A673 (cell line): ENCODE measurements around the gene ESAM. TPM values are rescaled to one million over a fixed set of nuclear protein-coding genes. Genes with fewer than 3 reads are reported as not detected.

Experiments
- Bru-seq: library from RNA; stranded (reverse); fragments of 400-500 nt; gene quantifications from one replicate; lab custom pipeline; 2021; lab: Mats Ljungman, UMichigan
- BruChase-seq, 2 experiments: library from RNA; stranded (reverse); fragments of 400-500 nt; gene quantifications; one replicate each; lab custom pipeline; 2021; lab: Mats Ljungman, UMichigan
- BruUV-seq: library from RNA; stranded (reverse); fragments of 400-500 nt; replicated peaks from 2 replicates; lab custom pipeline; 2021; lab: Mats Ljungman, UMichigan
- CTCF ChIA-PET: fragments of 300-600 bp; sonication (Branson Sonifier 250); formaldehyde crosslinking; loops from one replicate; lab custom pipeline; 2022; ENCODE audit warnings: antibody characterized with exemption; lab: Charles Lee
- POLR2A ChIA-PET: fragments of 300-600 bp; sonication (Branson Sonifier 250); formaldehyde crosslinking; loops from one replicate; lab custom pipeline; 2022; ENCODE audit warnings: antibody characterized with exemption; ENCODE audit not compliant: low non-redundant PET; lab: Charles Lee
- DNase-seq: peaks from one replicate; pipeline ENCODE4 v3.0.0-alpha.2; 2015; ENCODE audit warnings: low spot score
- H3K27ac ChIP-seq: fragments of 200-600 bp; sonication (generic); 2 replicates; pipeline ENCODE4 v1.5.1; 2016; ENCODE audit warnings: mixed run types, low read depth, mild to moderate bottlenecking, mixed read lengths, antibody characterized with exemption, low read length; ENCODE audit not compliant: poor library complexity, severe bottlenecking
- H3K27me3 ChIP-seq: fragments of 200-600 bp; sonication (generic); replicated peaks from 2 replicates; pipeline ENCODE4 v1.6.1; 2017; ENCODE audit warnings: mixed run types, low read depth, mild to moderate bottlenecking, mixed read lengths, antibody characterized with exemption, low read length; ENCODE audit not compliant: insufficient read depth, poor library complexity
- H3K36me3 ChIP-seq: fragments of 200-600 bp; sonication (generic); 2 replicates; pipeline ENCODE4 v1.6.1; 2016; ENCODE audit warnings: mixed run types, mild to moderate bottlenecking, mixed read lengths, antibody characterized with exemption, low read length; ENCODE audit not compliant: insufficient read depth, poor library complexity, severe bottlenecking
- H3K4me1 ChIP-seq: fragments of 200-600 bp; sonication (generic); 2 replicates; pipeline ENCODE4 v1.6.1; 2017; ENCODE audit warnings: mixed run types, mild to moderate bottlenecking, mixed read lengths, antibody characterized with exemption, low read length; ENCODE audit not compliant: insufficient read depth, poor library complexity, severe bottlenecking
- H3K4me3 ChIP-seq: fragments of 200-600 bp; sonication (generic); 2 replicates; pipeline ENCODE4 v1.5.1; 2016; ENCODE audit warnings: low read depth, mixed run types, mild to moderate bottlenecking, mixed read lengths, low read length; ENCODE audit not compliant: poor library complexity, severe bottlenecking
- H3K9me3 ChIP-seq: fragments of 200-600 bp; sonication (generic); 2 replicates; pipeline ENCODE4 v1.6.1; 2016; ENCODE audit warnings: mixed run types, low read depth, mild to moderate bottlenecking, mixed read lengths, antibody characterized with exemption, low read length; ENCODE audit not compliant: poor library complexity, severe bottlenecking
- EZH2 ChIP-seq: fragments of 200-600 bp; sonication (generic); IDR thresholded peaks from 2 replicates; pipeline ENCODE4 v1.6.1; 2017; ENCODE audit warnings: borderline replicate concordance, low read depth, mild to moderate bottlenecking, mixed read lengths, antibody characterized with exemption, low read length; ENCODE audit not compliant: poor library complexity, severe bottlenecking
- intact Hi-C: fragments of 100-400 bp; cut with micrococcal nuclease; formaldehyde crosslinking; loops from one replicate; pipeline ENCODE4 v1.10.0; 2022; ENCODE audit not compliant: unreplicated experiment
- long read RNA-seq: library from polyadenylated mRNA; stranded (forward); transcript quantifications from one replicate; pipeline ENCODE4 v2.0.0, GENCODE V29; 2022
- total RNA-seq: library from RNA; stranded (reverse); gene quantifications from 2 replicates; pipeline ENCODE4 v1.2.3, GENCODE V29; 2021
- TF ChIP-seq, protein P1 (sequence below): fragments of 300-800, 200-600 bp; sonication (generic); conservative IDR thresholded peaks from 2 replicates; pipeline ENCODE4 v1.5.1; 2017; ENCODE audit warnings: low read depth, mild to moderate bottlenecking, antibody characterized with exemption, low read length, moderate library complexity, mixed read lengths

The ESAM gene
- total RNA-seq = 1.2 and 1.5 TPM in 2 replicates
- percentile 42 among the genes with signal in this experiment for Bru-seq, nascent RNA
- percentile 59 among the genes with signal in this experiment for BruChase-seq, experiment 1, labeled RNA remaining after a 2-hour chase
- percentile 65 among the genes with signal in this experiment for BruChase-seq, experiment 2, labeled RNA remaining after a 6-hour chase
- long read RNA-seq = 0 reads

DNA sequence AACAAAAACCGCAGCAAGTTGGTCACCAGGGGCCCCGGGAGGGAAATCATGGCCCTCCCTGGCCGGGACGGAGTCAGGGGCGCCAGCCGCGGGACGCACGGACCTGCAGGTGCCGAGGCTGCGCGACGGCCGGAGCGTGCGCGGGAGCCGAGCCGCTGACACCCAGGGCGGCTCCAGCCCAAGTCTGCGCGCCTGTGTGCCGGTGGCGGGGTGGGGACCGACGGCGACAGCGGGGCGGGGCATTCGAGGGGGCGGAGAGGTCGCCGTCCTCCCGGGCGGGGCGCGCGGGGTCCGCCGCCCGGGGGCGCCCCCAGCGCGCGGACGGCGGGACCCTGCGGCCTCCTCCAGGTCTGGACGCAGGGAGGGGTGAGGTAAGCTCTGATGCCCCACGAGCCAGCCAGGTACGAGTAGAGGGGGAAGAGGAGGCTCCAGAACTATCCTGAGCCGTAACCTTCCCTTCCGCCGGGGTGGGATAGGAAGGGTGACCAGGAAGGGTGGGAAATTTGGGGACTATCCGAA lies at the start of gene ESAM:
Gene ESAM (minus strand): TSS at position 186 of the 519 bp plus-strand sequence. CDS start 136 bp downstream, at position 50.
- intact Hi-C loops = loop anchor here (2.0 to 10.0 kb wide), 2 partner anchors 75 to 347 kb away; no protein-coding TSS in a partner anchor
- no TSS peak for BruUV-seq
- peaks cover 12% of the 10 kb centered on the region for H3K36me3 ChIP-seq
- H3K27me3 ChIP-seq = no peaks in the 10 kb centered on the region
- no peak for DNase-seq
- peaks cover 10% of the 10 kb centered on the region for H3K4me1 ChIP-seq
- H3K27ac ChIP-seq = no peak within 1 kb of the TSS
- H3K4me3 ChIP-seq = peak within 1 kb of the TSS; percentile 44
- ChIA-PET POLR2A (no interaction called here), CTCF (interaction anchor here (0.6 to 2.4 kb wide), 6 partner anchors 9 to 93 kb away, joined by 3 to 21 read pairs (median 6); partner anchors contain the start of genes SIAE and SPA17)
- TF ChIP-seq EZH2 = no peak
- TF ChIP-seq, protein P1, sequence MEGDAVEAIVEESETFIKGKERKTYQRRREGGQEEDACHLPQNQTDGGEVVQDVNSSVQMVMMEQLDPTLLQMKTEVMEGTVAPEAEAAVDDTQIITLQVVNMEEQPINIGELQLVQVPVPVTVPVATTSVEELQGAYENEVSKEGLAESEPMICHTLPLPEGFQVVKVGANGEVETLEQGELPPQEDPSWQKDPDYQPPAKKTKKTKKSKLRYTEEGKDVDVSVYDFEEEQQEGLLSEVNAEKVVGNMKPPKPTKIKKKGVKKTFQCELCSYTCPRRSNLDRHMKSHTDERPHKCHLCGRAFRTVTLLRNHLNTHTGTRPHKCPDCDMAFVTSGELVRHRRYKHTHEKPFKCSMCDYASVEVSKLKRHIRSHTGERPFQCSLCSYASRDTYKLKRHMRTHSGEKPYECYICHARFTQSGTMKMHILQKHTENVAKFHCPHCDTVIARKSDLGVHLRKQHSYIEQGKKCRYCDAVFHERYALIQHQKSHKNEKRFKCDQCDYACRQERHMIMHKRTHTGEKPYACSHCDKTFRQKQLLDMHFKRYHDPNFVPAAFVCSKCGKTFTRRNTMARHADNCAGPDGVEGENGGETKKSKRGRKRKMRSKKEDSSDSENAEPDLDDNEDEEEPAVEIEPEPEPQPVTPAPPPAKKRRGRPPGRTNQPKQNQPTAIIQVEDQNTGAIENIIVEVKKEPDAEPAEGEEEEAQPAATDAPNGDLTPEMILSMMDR = no peak
- H3K9me3 ChIP-seq = no peaks in the 10 kb centered on the region

DNA sequence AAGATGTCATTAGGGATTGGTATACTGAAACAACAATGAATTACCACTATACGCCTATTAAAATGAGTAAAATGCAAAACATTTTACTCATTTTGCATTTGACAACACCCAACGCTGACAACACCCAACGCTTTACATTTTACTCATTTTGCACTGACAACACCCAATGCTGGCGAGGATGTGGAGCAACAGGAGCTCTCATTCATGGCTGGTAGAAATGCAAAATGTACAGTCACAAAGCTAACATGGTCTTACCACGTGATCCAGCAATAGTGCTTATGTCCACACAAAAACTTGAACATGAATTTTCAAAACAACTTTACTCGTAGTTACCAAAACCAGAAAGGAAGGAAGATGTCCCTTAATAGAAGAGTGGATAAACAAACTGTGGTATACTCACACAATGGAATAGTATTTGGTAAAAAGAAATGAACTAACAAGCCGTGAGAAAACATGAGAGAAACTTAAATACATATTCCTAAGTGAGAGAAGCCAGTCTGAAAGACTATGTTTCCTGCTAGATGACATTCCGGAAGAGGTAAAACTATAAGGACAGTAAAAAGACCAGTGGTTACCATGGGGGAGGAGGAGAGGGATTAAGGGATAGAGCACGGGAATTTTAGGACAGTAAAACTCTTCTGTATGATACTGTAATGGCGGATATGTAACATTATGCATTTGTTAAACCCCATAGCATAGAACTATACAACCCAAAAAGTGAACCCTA lies 49.5 kb upstream of the ESAM start:
- BruUV-seq = no TSS peak
- POLR2A ChIA-PET = no interaction called here

GRCh38 chr11:124807660-124808270 lies 45.7 kb upstream of the ESAM start:
- intact Hi-C loops = no loop called here
- Histone ChIP-seq H3K4me1 (no peaks in the 10 kb centered on the region), H3K27me3 (no peaks in the 10 kb centered on the region), H3K4me3 (no peak overlapping the region), H3K36me3 (no peaks in the 10 kb centered on the region), H3K9me3 (no peaks in the 10 kb centered on the region), H3K27ac (no peak overlapping the region)
- BruUV-seq = no TSS peak
- DNase-seq = no peak
- TF ChIP-seq, protein P1 = no peak
- no peak for TF ChIP-seq EZH2
- CTCF ChIA-PET = no interaction called here
- POLR2A ChIA-PET = no interaction called here

More for the DNA sequence above, 49.5 kb upstream of the ESAM start:
- no peak for TF ChIP-seq EZH2
- TF ChIP-seq, protein P1 = no peak
- Histone ChIP-seq H3K4me1 (no peaks in the 10 kb centered on the region), H3K36me3 (no peaks in the 10 kb centered on the region), H3K27ac (no peak overlapping the region), H3K4me3 (no peak overlapping the region), H3K9me3 (no peaks in the 10 kb centered on the region), H3K27me3 (no peaks in the 10 kb centered on the region)
- DNase-seq = no peak
- CTCF ChIA-PET = no interaction called here
- intact Hi-C loops = no loop called here
